Measurements from ENCODE around the gene UBE2M.
"Not testable (repeated sequence)": the region's sequence is repeated elsewhere in the genome, so short reads cannot be mapped to it uniquely, and the experiment has no call there.

UBE2M gene

GRCh38 chr19:58513213-58513693 is 45.2 kb downstream of the UBE2M start:
- DNase-seq (ENCODE audit: low read depth in 2 of 2) = no peak

DNA sequence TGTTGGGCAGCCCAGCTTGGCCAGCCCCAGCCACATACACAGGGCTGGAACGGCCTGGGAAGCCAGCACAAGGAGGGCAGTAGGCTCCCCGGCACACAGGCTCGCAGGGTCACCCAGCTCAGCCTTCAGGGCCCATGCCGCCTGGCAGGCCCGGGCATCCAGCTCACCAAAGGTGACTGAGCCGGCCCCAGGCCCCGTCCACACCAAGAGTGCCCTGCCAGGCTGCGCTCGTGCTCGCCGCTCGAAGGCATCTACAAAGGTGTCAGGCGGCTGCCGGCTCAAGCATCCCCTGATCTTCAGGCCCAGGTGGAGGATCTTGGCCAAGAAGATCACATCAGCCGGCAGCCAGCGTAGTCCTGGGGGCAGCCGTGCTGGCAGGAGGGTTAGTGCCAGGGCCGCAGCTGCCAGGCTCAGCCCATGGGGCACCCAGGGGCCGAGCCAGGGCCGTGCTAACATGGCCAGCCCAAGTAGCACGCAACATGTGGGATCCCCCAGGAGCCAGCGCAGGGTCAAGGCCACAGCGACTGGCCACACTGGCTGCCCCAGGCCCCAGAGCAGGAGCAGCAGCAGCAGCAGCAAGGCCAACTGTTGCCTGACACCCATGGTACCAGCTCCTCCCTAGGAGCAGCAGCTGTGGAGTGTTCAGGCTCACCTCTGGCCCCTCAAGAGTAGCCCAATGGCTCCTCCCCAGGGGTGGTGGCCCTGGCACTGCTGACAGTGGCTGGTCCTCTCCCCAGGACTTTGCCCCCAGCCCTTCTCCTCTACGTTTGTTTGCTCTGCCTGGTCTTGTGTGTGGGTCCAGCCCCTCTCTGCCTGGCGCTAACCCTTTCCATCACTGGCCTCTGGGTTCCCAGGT is 46.8 kb downstream of the UBE2M start, which contains the start of gene SLC27A5:
TSS of gene SLC27A5 (minus strand) at position 640 of the 856 bp plus-strand sequence. CDS start at position 603, 37 bp downstream.
- no peak for DNase-seq (ENCODE audit: low read depth in 2 of 2)

DNA sequence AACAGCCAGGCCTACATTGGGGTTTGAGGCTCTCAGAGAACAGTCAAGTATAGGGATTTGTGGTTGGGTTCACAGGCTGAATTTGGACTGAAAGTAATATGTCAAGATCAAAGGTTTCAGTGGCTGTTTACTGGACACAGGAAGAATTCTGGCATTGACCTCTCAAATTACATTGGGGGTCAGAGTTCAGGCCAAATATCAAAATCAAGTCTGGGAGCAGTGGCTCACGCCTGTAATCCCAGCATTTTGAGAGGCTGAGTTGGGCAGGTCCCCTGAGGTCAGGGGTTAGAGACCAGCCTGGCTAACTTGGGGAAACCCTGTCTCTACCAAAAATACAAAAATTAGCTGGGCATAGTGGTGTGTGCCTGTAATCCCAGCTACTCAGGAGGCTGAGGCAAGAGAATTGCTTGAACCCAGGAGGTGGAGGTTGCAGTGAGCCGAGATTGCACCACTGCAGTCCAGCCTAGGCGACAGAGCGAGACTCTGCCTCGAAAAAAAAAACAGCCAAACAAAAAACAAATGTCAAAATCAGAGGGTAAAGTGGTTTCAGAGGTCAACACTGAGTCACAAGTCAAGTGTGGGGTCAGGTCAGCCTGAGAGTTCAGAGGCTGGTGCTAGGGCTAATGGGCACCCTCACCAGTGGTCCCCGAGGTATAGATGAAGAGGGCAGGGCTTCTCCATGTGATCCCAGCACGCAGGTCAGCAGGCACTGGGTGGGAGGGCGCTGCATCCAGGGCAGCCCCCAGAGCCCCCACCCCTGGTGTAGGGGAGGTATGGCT is 48.1 kb downstream of the UBE2M start:
- no peak for DNase-seq (ENCODE audit: low read depth in 2 of 2)

DNA sequence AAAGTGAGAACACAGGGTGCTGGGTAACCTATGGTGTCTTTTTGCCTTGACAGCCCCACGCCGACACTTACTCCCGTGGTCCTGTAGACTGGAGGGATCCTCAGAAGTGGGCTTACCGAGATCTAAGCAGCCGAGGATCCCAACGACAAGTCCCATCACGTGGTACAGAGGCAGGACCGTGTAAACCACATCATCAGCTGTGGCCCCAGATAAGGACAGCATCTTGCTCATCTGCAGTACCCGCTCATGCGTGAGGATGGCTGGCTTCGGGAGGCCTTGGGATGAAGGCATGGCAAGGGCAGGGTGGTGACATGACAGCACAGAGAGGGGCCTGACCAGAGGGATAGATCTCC is 48.7 kb downstream of the UBE2M start:
- no peak for DNase-seq (ENCODE audit: low read depth in 2 of 2)

DNA sequence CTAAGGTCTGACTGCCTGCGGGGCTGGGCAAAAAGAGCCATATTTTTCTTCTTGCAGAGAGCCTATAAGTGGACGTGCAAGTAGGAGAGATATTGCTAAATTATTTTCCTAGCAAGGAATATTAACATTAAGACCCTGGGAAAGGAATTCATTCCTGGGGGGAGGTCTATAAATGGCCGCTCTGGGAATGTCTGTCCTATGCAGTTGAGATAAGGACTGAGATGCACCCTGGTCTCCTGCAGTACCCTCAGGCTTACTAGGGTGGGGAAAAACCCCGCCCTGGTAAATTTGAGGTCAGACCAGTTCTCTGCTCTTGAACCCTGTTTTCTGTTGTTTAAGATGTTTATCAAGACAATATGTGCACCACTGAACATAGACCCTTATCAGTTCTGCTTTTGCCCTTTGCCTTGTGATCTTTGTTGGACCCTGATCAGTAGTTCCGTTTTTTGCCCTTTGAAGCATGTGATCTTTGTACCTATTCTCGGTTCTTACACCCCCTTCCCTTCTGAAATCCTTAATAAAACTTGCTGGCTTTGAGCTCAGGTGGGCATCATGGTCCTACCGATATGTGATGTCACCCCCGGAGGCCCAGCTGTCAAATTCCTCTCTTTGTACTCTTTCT is 50.7 kb downstream of the UBE2M start:
- not testable (repeated sequence) for DNase-seq (ENCODE audit: low read depth in 2 of 2)

Measured in stimulated activated CD4-positive, alpha-beta T cell treated with anti-CD3 and anti-CD28 coated beads, Interleukin-15, amount 100 ng/mL, for 48 hours (primary cell).